Left forelimb (tissue), 1 donor: Measurements from ENCODE around the gene POF1B.
A peak's percentile ranks its signal among the peaks of the same experiment; 100 is the strongest.

Experiments used
- DNase-seq: peaks from one replicate; pipeline ENCODE4 v3.0.0-alpha.2; 2018; ENCODE audit warnings: low spot score

POF1B gene

GRCh38 chrX:85243761-85244449 is 135.6 kb downstream of the POF1B start, which contains the start of the genes SATL1 and ZNF711:
TSS of gene SATL1 (minus strand) at chrX:85243779. CDS start at chrX:85108968, 134,811 bp downstream.
TSS of gene ZNF711 (plus strand) at chrX:85243991. CDS start at chrX:85247573, 3,582 bp downstream.
- DNase-seq = peak; percentile 87

- no peak for DNase-seq
Observed at GRCh38 chrX:85243155-85243554, 136.3 kb downstream of the POF1B start.
